Stimulated activated memory B cell treated with anti-CD40 and anti-IgM and Interleukin-4, amounts not matched to agents 10 μg/mL and 1 μg/mL and 100 μg/mL, for 72 hours (primary cell): ENCODE data around the gene ALDH7A1.
"Not testable (repeated sequence)": the region's sequence is repeated elsewhere in the genome, so short reads cannot be mapped to it uniquely, and the experiment has no call there.

Experiments used
- ATAC-seq: fragments of 150-1000 bp; cut with Tn5 transposase; 2 replicates; pipeline ENCODE4 v1.10.0; 2021
- H3K27ac Mint-ChIP-seq: one replicate; pipeline ENCODE4 v1.8.0; 2022; ENCODE audit warnings: mild to moderate bottlenecking, mixed read lengths
- H3K27me3 Mint-ChIP-seq: one replicate; pipeline ENCODE4 v1.8.0; 2022; ENCODE audit warnings: mixed read lengths
- H3K36me3 Mint-ChIP-seq: one replicate; pipeline ENCODE4 v1.8.0; 2022; ENCODE audit warnings: mixed read lengths
- H3K4me1 Mint-ChIP-seq: one replicate; pipeline ENCODE4 v1.8.0; 2022; ENCODE audit warnings: mixed read lengths
- H3K4me3 Mint-ChIP-seq: one replicate; pipeline ENCODE4 v1.8.0; 2022; ENCODE audit warnings: mild to moderate bottlenecking, moderate library complexity, mixed read lengths
- H3K9me3 Mint-ChIP-seq: one replicate; pipeline ENCODE4 v1.8.0; 2022; ENCODE audit warnings: mixed read lengths

ALDH7A1 gene

GRCh38 chr5:126568206-126568755 is 26.7 kb downstream of the ALDH7A1 start:
- Mint-ChIP-seq H3K4me1 (no peaks in the 10 kb centered on the region), H3K27me3 (no peaks in the 10 kb centered on the region), H3K27ac (no peak overlapping the region), H3K4me3 (no peak overlapping the region), H3K9me3 (no peaks in the 10 kb centered on the region), H3K36me3 (no peaks in the 10 kb centered on the region)
- no peak for ATAC-seq

- H3K4me3 Mint-ChIP-seq = no peak overlapping the region
- H3K36me3 Mint-ChIP-seq = no peaks in the 10 kb centered on the region
- H3K27me3 Mint-ChIP-seq = no peaks in the 10 kb centered on the region
- H3K27ac Mint-ChIP-seq = no peak overlapping the region
- no peaks in the 10 kb centered on the region for H3K4me1 Mint-ChIP-seq
- peak; percentile 51 for ATAC-seq
- H3K9me3 Mint-ChIP-seq = no peaks in the 10 kb centered on the region
Observed at GRCh38 chr5:126562823-126563222, 32.2 kb downstream of the ALDH7A1 start.

- no peaks in the 10 kb centered on the region for H3K9me3 Mint-ChIP-seq
- H3K4me3 Mint-ChIP-seq = no peak overlapping the region
- H3K27me3 Mint-ChIP-seq = no peaks in the 10 kb centered on the region
- no peak for ATAC-seq
- no peaks in the 10 kb centered on the region for H3K4me1 Mint-ChIP-seq
- no peak overlapping the region for H3K27ac Mint-ChIP-seq
- no peaks in the 10 kb centered on the region for H3K36me3 Mint-ChIP-seq
Observed at GRCh38 chr5:126561908-126562307, 33.1 kb downstream of the ALDH7A1 start.

- H3K36me3 Mint-ChIP-seq, H3K9me3 Mint-ChIP-seq, ATAC-seq, H3K27me3 Mint-ChIP-seq, H3K4me1 Mint-ChIP-seq, H3K27ac Mint-ChIP-seq, H3K4me3 Mint-ChIP-seq: not testable (repeated sequence)
Observed at GRCh38 chr5:126555101-126555500, 39.9 kb downstream of the ALDH7A1 start.

GRCh38 chr5:126552614-126553013 is 42.4 kb downstream of the ALDH7A1 start:
- H3K27me3 Mint-ChIP-seq = no peaks in the 10 kb centered on the region
- no peak for ATAC-seq
- H3K4me3 Mint-ChIP-seq = no peak overlapping the region
- no peaks in the 10 kb centered on the region for H3K36me3 Mint-ChIP-seq
- no peak overlapping the region for H3K27ac Mint-ChIP-seq
- H3K4me1 Mint-ChIP-seq = no peaks in the 10 kb centered on the region
- no peaks in the 10 kb centered on the region for H3K9me3 Mint-ChIP-seq

GRCh38 chr5:126544087-126544740 is 50.8 kb downstream of the ALDH7A1 start:
- ATAC-seq = no peak
- no peak overlapping the region for H3K4me3 Mint-ChIP-seq
- H3K9me3 Mint-ChIP-seq = no peaks in the 10 kb centered on the region
- no peaks in the 10 kb centered on the region for H3K27me3 Mint-ChIP-seq
- no peak overlapping the region for H3K27ac Mint-ChIP-seq
- H3K36me3 Mint-ChIP-seq = no peaks in the 10 kb centered on the region
- H3K4me1 Mint-ChIP-seq = no peaks in the 10 kb centered on the region

- no peak for ATAC-seq
- H3K4me3 Mint-ChIP-seq = no peak overlapping the region
- no peak overlapping the region for H3K27ac Mint-ChIP-seq
- no peaks in the 10 kb centered on the region for H3K9me3 Mint-ChIP-seq
- no peaks in the 10 kb centered on the region for H3K4me1 Mint-ChIP-seq
- no peaks in the 10 kb centered on the region for H3K27me3 Mint-ChIP-seq
- H3K36me3 Mint-ChIP-seq = no peaks in the 10 kb centered on the region
Observed at GRCh38 chr5:126543660-126544059, 51.4 kb downstream of the ALDH7A1 start.

- H3K4me1 Mint-ChIP-seq = no peaks in the 10 kb centered on the region
- H3K27ac Mint-ChIP-seq = no peak overlapping the region
Observed at GRCh38 chr5:126543009-126543408, 52.0 kb downstream of the ALDH7A1 start.

GRCh38 chr5:126542441-126542840 is 52.6 kb downstream of the ALDH7A1 start:
- no peak for ATAC-seq
- H3K4me3 Mint-ChIP-seq = no peak overlapping the region
- no peak overlapping the region for H3K27ac Mint-ChIP-seq
- no peaks in the 10 kb centered on the region for H3K9me3 Mint-ChIP-seq
- H3K4me1 Mint-ChIP-seq = no peaks in the 10 kb centered on the region
- no peaks in the 10 kb centered on the region for H3K27me3 Mint-ChIP-seq
- H3K36me3 Mint-ChIP-seq = no peaks in the 10 kb centered on the region

More at GRCh38 chr5:126543009-126543408, 52.0 kb downstream of the ALDH7A1 start:
- Mint-ChIP-seq H3K4me3 (no peak overlapping the region), H3K9me3 (no peaks in the 10 kb centered on the region), H3K27me3 (no peaks in the 10 kb centered on the region), H3K36me3 (no peaks in the 10 kb centered on the region)
- no peak for ATAC-seq

- H3K4me1 Mint-ChIP-seq = no peaks in the 10 kb centered on the region
- H3K27me3 Mint-ChIP-seq = no peaks in the 10 kb centered on the region
- no peaks in the 10 kb centered on the region for H3K9me3 Mint-ChIP-seq
- no peaks in the 10 kb centered on the region for H3K36me3 Mint-ChIP-seq
- no peak overlapping the region for H3K27ac Mint-ChIP-seq
- no peak overlapping the region for H3K4me3 Mint-ChIP-seq
- no peak for ATAC-seq
Observed at GRCh38 chr5:126540631-126541030, 54.4 kb downstream of the ALDH7A1 start.

- no peak for ATAC-seq
- Mint-ChIP-seq H3K36me3 (no peaks in the 10 kb centered on the region), H3K27ac (no peak overlapping the region)
Observed at GRCh38 chr5:126538579-126538978, 56.4 kb downstream of the ALDH7A1 start.

GRCh38 chr5:126536874-126537273 is 58.1 kb downstream of the ALDH7A1 start:
- H3K27me3 Mint-ChIP-seq = no peaks in the 10 kb centered on the region
- H3K27ac Mint-ChIP-seq = no peak overlapping the region
- ATAC-seq = no peak
- H3K36me3 Mint-ChIP-seq = no peaks in the 10 kb centered on the region
- H3K4me3 Mint-ChIP-seq = no peak overlapping the region
- no peaks in the 10 kb centered on the region for H3K9me3 Mint-ChIP-seq
- H3K4me1 Mint-ChIP-seq = no peaks in the 10 kb centered on the region

More at GRCh38 chr5:126538579-126538978, 56.4 kb downstream of the ALDH7A1 start:
- no peak overlapping the region for H3K4me3 Mint-ChIP-seq
- H3K4me1 Mint-ChIP-seq = no peaks in the 10 kb centered on the region
- H3K27me3 Mint-ChIP-seq = no peaks in the 10 kb centered on the region
- H3K9me3 Mint-ChIP-seq = no peaks in the 10 kb centered on the region

GRCh38 chr5:126535856-126536545 is 59.0 kb downstream of the ALDH7A1 start:
- no peak for ATAC-seq
- no peaks in the 10 kb centered on the region for H3K27me3 Mint-ChIP-seq
- no peaks in the 10 kb centered on the region for H3K4me1 Mint-ChIP-seq
- no peak overlapping the region for H3K27ac Mint-ChIP-seq
- H3K4me3 Mint-ChIP-seq = no peak overlapping the region
- H3K36me3 Mint-ChIP-seq = no peaks in the 10 kb centered on the region
- no peaks in the 10 kb centered on the region for H3K9me3 Mint-ChIP-seq

- no peak for ATAC-seq
- H3K27me3 Mint-ChIP-seq = no peaks in the 10 kb centered on the region
- no peak overlapping the region for H3K27ac Mint-ChIP-seq
- H3K4me3 Mint-ChIP-seq = no peak overlapping the region
- no peaks in the 10 kb centered on the region for H3K36me3 Mint-ChIP-seq
- H3K9me3 Mint-ChIP-seq = no peaks in the 10 kb centered on the region
- no peaks in the 10 kb centered on the region for H3K4me1 Mint-ChIP-seq
Observed at GRCh38 chr5:126534553-126534952, 60.5 kb downstream of the ALDH7A1 start.

GRCh38 chr5:126531543-126532120 is 63.4 kb downstream of the ALDH7A1 start:
- H3K4me1 Mint-ChIP-seq = no peaks in the 10 kb centered on the region
- no peaks in the 10 kb centered on the region for H3K36me3 Mint-ChIP-seq
- no peak overlapping the region for H3K4me3 Mint-ChIP-seq
- no peak overlapping the region for H3K27ac Mint-ChIP-seq
- no peak for ATAC-seq
- H3K9me3 Mint-ChIP-seq = no peaks in the 10 kb centered on the region
- H3K27me3 Mint-ChIP-seq = no peaks in the 10 kb centered on the region

GRCh38 chr5:126527892-126528291 is 67.1 kb downstream of the ALDH7A1 start:
- no peak for ATAC-seq
- Mint-ChIP-seq H3K27me3 (no peaks in the 10 kb centered on the region), H3K27ac (no peak overlapping the region), H3K36me3 (no peaks in the 10 kb centered on the region), H3K4me1 (no peaks in the 10 kb centered on the region), H3K4me3 (no peak overlapping the region), H3K9me3 (no peaks in the 10 kb centered on the region)
